WERI-Rb-1 (cell line): ENCODE data around the gene THBS2.
"Not testable (repeated sequence)": the region's sequence is repeated elsewhere in the genome, so short reads cannot be mapped to it uniquely, and the experiment has no call there.

Experiments used
- DNase-seq: peaks from one replicate; pipeline ENCODE4 v3.0.0-alpha.2; 2020
- H3K27ac ChIP-seq: fragments of 250-450 bp; sonication (Bioruptor Pico); 2 replicates; pipeline ENCODE4 v1.5.1; 2020; ENCODE audit warnings: mild to moderate bottlenecking, moderate library complexity
- H3K27me3 ChIP-seq: fragments of 250-450 bp; sonication (Bioruptor Pico); 2 replicates; pipeline ENCODE4 v1.5.1; 2021; ENCODE audit warnings: mild to moderate bottlenecking, low read depth, moderate library complexity; ENCODE audit not compliant: insufficient read depth, severe bottlenecking
- H3K36me3 ChIP-seq: fragments of 250-450 bp; sonication (Bioruptor Pico); 2 replicates; pipeline ENCODE4 v1.5.1; 2020; ENCODE audit warnings: mild to moderate bottlenecking, moderate library complexity
- H3K4me3 ChIP-seq: 2 replicates; pipeline ENCODE4 v1.5.1; 2011; ENCODE audit warnings: low read depth, mild to moderate bottlenecking, control low read depth, low read length
- H3K9me3 ChIP-seq: fragments of 250-450 bp; sonication (Bioruptor Pico); 2 replicates; pipeline ENCODE4 v1.5.1; 2021; ENCODE audit warnings: mild to moderate bottlenecking, moderate library complexity; ENCODE audit not compliant: severe bottlenecking
- TF ChIP-seq, protein P1 (sequence below): IDR thresholded peaks from 2 replicates; pipeline ENCODE4 v1.5.1; 2011; ENCODE audit warnings: low read depth, mild to moderate bottlenecking, control low read depth, inconsistent platforms, low read length

Gene THBS2

DNA sequence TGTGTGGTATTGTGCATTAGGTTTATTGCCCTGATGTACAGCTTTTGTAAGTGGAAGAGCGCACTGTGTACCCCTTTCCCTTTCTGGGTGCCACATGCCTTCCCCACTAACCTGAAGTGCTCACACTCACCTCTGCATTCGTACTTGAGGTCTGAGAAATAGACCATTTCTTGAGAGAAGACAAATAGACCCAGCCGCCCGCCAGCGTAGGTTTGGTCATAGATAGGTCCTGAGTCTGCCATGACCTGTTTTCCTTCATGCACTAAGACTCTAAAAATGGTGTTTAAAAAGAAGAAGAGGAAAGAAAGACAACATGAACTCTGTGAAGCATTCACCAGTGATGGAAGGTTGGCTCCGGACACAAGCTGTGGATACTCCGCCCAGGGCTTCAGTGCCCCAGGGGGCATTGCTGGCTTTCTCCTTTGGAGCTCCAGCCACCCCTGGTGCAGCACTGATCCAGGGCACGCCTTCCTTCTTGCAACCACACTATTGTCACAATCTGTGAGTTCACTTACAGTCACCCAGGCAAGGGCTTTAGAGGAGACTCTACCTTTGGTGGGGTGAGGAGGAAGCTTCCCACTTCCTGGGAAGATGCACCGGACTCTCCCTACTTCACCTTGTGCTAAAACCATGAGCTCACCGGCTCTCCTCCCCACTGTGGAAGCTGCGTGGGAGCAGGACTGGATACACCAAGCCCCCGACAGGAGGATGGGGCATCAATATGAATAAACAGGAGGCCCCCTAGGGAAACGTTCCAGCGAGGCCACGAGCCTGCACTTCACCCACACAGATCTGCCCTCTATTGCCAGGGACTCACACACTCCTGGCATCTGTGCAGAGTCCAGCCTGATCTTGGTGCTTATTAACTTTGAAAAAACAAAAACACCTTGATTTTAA is 33.3 kb downstream of the THBS2 start:
- H3K4me3 ChIP-seq, result no peak overlapping the region
- H3K27me3 ChIP-seq, result no peaks in the 10 kb centered on the region
- H3K9me3 ChIP-seq, result no peaks in the 10 kb centered on the region
- H3K27ac ChIP-seq, result no peak overlapping the region
- TF ChIP-seq, protein P1, sequence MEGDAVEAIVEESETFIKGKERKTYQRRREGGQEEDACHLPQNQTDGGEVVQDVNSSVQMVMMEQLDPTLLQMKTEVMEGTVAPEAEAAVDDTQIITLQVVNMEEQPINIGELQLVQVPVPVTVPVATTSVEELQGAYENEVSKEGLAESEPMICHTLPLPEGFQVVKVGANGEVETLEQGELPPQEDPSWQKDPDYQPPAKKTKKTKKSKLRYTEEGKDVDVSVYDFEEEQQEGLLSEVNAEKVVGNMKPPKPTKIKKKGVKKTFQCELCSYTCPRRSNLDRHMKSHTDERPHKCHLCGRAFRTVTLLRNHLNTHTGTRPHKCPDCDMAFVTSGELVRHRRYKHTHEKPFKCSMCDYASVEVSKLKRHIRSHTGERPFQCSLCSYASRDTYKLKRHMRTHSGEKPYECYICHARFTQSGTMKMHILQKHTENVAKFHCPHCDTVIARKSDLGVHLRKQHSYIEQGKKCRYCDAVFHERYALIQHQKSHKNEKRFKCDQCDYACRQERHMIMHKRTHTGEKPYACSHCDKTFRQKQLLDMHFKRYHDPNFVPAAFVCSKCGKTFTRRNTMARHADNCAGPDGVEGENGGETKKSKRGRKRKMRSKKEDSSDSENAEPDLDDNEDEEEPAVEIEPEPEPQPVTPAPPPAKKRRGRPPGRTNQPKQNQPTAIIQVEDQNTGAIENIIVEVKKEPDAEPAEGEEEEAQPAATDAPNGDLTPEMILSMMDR, result no peak
- no peak for DNase-seq
- no peaks in the 10 kb centered on the region for H3K36me3 ChIP-seq

DNA sequence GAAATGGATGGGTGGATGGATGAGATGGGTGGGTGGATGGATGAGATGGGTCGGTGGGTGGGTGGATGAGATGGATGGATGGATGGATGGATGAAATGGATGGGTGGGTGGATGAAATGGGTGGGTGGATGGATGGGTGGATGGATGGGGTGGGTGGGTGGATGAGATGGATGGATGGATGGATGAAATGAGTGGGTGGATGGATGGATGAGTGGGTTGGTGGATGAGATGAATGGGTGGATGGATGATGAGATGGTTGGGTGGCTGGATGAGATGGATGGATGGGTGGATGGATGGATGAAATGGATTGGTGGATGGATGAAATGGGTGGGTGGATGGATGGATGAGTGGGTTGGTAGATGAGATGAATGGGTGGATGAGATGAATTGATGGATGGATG is 35.7 kb downstream of the THBS2 start:
- TF ChIP-seq, protein P1, result no peak
- no peak for DNase-seq
- Histone ChIP-seq H3K9me3 (no peaks in the 10 kb centered on the region), H3K4me3 (no peak overlapping the region), H3K36me3 (no peaks in the 10 kb centered on the region), H3K27ac (no peak overlapping the region), H3K27me3 (no peaks in the 10 kb centered on the region)

DNA sequence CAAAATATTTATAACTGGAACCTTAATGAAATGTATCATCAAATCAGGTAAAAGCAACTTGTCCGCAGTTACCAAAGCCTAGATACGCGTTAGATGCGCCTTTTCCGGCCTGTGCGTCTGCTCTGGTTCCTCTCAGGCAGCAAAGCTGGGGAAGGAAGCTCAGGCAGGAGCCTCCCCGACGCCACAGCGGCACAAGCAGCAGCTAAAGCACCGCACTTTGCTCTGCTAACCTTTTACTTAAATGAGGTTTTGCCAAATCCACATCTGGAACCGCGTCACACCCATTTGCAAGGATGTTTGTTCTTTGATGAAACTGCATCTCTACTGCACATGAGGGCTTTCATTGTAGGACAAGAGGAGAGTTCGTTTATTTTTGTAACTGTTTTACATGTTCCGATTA is 36.8 kb downstream of the THBS2 start:
- Histone ChIP-seq H3K9me3 (no peaks in the 10 kb centered on the region), H3K36me3 (no peaks in the 10 kb centered on the region), H3K27me3 (no peaks in the 10 kb centered on the region), H3K27ac (no peak overlapping the region), H3K4me3 (no peak overlapping the region)
- no peak for DNase-seq
- TF ChIP-seq, protein P1, result no peak

DNA sequence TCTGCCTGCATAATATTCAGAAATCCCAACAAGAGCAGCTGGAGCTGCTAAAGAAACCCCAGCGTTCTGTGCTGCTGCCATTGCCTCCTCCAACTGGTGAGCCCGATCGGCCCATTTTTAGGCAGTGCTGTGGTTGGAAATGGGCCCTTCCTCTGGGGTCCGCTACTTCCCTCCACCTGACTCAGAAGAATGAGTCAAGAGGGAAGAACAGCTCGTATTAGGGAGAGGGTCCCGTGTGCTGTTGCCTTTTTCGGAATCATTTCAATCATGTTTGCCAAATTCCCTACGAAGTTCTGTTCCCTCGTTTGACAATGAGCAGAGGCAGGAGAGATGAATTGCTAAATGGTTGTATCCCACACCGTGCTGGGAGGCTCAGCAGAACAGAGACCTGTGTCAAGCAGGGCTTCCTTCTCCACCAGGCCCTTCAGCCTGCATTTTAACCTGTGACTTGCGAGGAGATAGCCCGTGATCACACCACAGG is 38.4 kb downstream of the THBS2 start:
- H3K9me3 ChIP-seq, result no peaks in the 10 kb centered on the region
- DNase-seq, result no peak
- no peaks in the 10 kb centered on the region for H3K27me3 ChIP-seq
- no peaks in the 10 kb centered on the region for H3K36me3 ChIP-seq
- H3K27ac ChIP-seq, result no peak overlapping the region
- TF ChIP-seq, protein P1, result no peak
- H3K4me3 ChIP-seq, result no peak overlapping the region

DNA sequence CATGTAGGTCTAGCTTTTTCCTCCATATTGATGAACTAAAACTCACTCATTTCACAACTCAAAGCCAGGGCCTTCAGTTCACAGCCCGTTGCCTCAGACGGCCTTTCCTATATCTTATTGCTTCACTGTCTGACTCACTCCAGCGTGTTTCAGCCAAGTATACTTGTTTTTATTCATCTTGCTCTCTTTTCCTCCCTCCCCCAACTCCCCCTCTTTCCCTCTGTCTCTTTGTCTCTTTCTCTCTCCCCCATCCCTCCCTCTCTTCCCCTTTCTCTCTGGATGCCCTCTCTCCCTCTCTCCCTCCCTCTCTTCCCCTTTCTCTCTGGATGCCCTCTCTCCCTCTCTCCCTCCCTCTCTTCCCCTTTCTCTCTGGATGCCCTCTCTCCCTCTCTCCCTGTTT is 38.9 kb downstream of the THBS2 start:
- DNase-seq, H3K36me3 ChIP-seq, H3K27me3 ChIP-seq, H3K27ac ChIP-seq, H3K4me3 ChIP-seq, H3K9me3 ChIP-seq: not testable (repeated sequence)

DNA sequence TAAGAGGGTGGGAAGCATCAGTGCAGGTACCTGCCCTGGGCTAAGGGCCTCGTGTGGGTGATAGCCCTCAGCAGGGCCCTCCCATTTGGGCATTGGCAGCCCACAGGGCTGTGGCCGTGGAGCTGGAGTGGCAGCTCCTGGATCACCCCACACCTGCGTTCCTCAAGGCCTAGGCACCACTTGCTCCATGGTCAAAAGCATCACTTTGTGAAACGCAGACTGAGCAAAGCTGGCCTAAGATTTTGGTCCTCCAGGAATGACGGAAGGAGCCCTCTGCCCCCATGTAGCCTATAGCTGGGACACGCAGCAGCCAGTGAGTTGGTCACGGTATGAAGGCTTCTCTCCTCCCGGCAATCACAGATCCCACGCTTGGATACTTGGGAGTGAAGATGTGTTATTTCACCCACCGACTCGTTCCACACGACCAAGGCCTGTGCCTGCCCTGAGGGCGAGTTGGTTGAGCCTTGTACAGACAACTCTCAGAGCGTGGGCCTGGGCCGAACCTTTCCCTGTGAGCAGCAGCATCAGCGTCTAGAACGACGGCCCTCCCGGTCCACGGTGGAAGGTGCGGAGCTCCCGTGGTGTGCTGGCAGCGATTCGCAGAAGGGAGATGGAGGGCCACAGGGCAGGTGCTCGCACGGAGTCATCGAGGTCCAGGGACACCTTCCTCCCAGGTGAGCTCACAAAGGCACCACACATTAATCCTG is 39.7 kb downstream of the THBS2 start:
- no peaks in the 10 kb centered on the region for H3K27me3 ChIP-seq
- H3K9me3 ChIP-seq, result no peaks in the 10 kb centered on the region
- TF ChIP-seq, protein P1, result no peak
- H3K4me3 ChIP-seq, result no peak overlapping the region
- no peaks in the 10 kb centered on the region for H3K36me3 ChIP-seq
- H3K27ac ChIP-seq, result no peak overlapping the region
- DNase-seq, result no peak
